Calu3 (cell line): ENCODE results near the gene GLUL. TPM values are rescaled to one million over a fixed set of nuclear protein-coding genes. Genes with fewer than 3 reads are reported as not detected.

Experiments used
- BruUV-seq: library from RNA; stranded (reverse); fragments of 400-500 nt; replicated peaks from 2 replicates; lab custom pipeline; 2021; lab: Mats Ljungman, UMichigan
- CTCF ChIA-PET: fragments of 300-600 bp; sonication (Branson Sonifier 250); formaldehyde crosslinking; loops from one replicate; lab custom pipeline; 2022; ENCODE audit warnings: antibody characterized with exemption; lab: Charles Lee
- DNase-seq: peaks from one replicate; pipeline ENCODE4 v3.0.0; 2022
- H3K27ac Mint-ChIP-seq: one replicate; pipeline ENCODE4 v1.8.0; 2022; ENCODE audit warnings: mixed read lengths; ENCODE audit not compliant: unreplicated experiment
- H3K27me3 Mint-ChIP-seq: one replicate; pipeline ENCODE4 v1.8.0; 2022; ENCODE audit warnings: mixed read lengths; ENCODE audit not compliant: unreplicated experiment
- H3K36me3 Mint-ChIP-seq: one replicate; pipeline ENCODE4 v1.8.0; 2022; ENCODE audit warnings: mild to moderate bottlenecking, moderate library complexity, mixed read lengths; ENCODE audit not compliant: insufficient read depth, unreplicated experiment
- H3K4me1 Mint-ChIP-seq: one replicate; pipeline ENCODE4 v1.8.0; 2022; ENCODE audit warnings: mild to moderate bottlenecking, low read depth, mixed read lengths; ENCODE audit not compliant: unreplicated experiment
- H3K4me3 Mint-ChIP-seq: one replicate; pipeline ENCODE4 v1.8.0; 2022; ENCODE audit warnings: mild to moderate bottlenecking, low read depth, moderate library complexity, mixed read lengths; ENCODE audit not compliant: unreplicated experiment
- H3K9me3 Mint-ChIP-seq: one replicate; pipeline ENCODE4 v1.8.0; 2022; ENCODE audit warnings: low read depth, mixed read lengths; ENCODE audit not compliant: unreplicated experiment
- CTCF ChIP-seq: fragments of 200-600 bp; IDR thresholded peaks from one replicate; pipeline ENCODE4 v1.8.0; 2022; ENCODE audit warnings: antibody characterized with exemption; ENCODE audit not compliant: unreplicated experiment
- intact Hi-C: fragments of 100-400 bp; cut with micrococcal nuclease; formaldehyde crosslinking; loops from one replicate; pipeline ENCODE4 v1.10.0; 2022; ENCODE audit not compliant: unreplicated experiment
- total RNA-seq: library from RNA; stranded (reverse); gene quantifications from 2 replicates; pipeline ENCODE4 v1.2.3, GENCODE V29; 2022

GLUL gene
- total RNA-seq, 1 experiment from 2014 or later = 188 TPM

- no TSS peak for BruUV-seq
- Mint-ChIP-seq H3K4me3 (no peak overlapping the region), H3K4me1 (peaks cover 10% of the 10 kb centered on the region), H3K27ac (no peak overlapping the region), H3K27me3 (peaks cover 10% of the 10 kb centered on the region), H3K9me3 (no peaks in the 10 kb centered on the region), H3K36me3 (no peaks in the 10 kb centered on the region)
- intact Hi-C loops = no loop called here
- CTCF ChIA-PET = no interaction called here
- no peak for DNase-seq
- no peak for TF ChIP-seq CTCF
Observed at GRCh38 chr1:182430263-182431068, 38.9 kb upstream of the GLUL start.

GRCh38 chr1:182428043-182428442 lies 36.5 kb upstream of the GLUL start:
- BruUV-seq = no TSS peak
- H3K27me3 Mint-ChIP-seq = peaks cover 10% of the 10 kb centered on the region
- CTCF ChIA-PET = interaction anchor here (0.6 kb wide), 1 partner anchor 164 kb away, joined by 5 read pairs; no protein-coding TSS in a partner anchor
- no peak overlapping the region for H3K27ac Mint-ChIP-seq
- H3K4me3 Mint-ChIP-seq = no peak overlapping the region
- no peak for TF ChIP-seq CTCF
- no peak for DNase-seq
- intact Hi-C loops = no loop called here
- no peaks in the 10 kb centered on the region for H3K9me3 Mint-ChIP-seq
- H3K4me1 Mint-ChIP-seq = peaks cover 10% of the 10 kb centered on the region
- no peaks in the 10 kb centered on the region for H3K36me3 Mint-ChIP-seq

- no peak for DNase-seq
- Mint-ChIP-seq H3K4me3 (no peak overlapping the region), H3K36me3 (no peaks in the 10 kb centered on the region), H3K27ac (no peak overlapping the region), H3K9me3 (no peaks in the 10 kb centered on the region), H3K27me3 (peaks cover 21% of the 10 kb centered on the region), H3K4me1 (peaks cover 10% of the 10 kb centered on the region)
- CTCF ChIA-PET = no interaction called here
- no peak for TF ChIP-seq CTCF
- BruUV-seq = no TSS peak
- intact Hi-C loops = no loop called here
Observed at GRCh38 chr1:182426442-182427430, 35.1 kb upstream of the GLUL start.

- TF ChIP-seq CTCF = no peak
- no TSS peak for BruUV-seq
- H3K4me3 Mint-ChIP-seq = no peak overlapping the region
- no peaks in the 10 kb centered on the region for H3K36me3 Mint-ChIP-seq
- H3K27ac Mint-ChIP-seq = no peak overlapping the region
- H3K27me3 Mint-ChIP-seq = peaks cover 67% of the 10 kb centered on the region
- H3K4me1 Mint-ChIP-seq = no peaks in the 10 kb centered on the region
- CTCF ChIA-PET = no interaction called here
- no peaks in the 10 kb centered on the region for H3K9me3 Mint-ChIP-seq
- intact Hi-C loops = no loop called here
- no peak for DNase-seq
Observed at GRCh38 chr1:182415789-182416188, 24.2 kb upstream of the GLUL start.
